Smooth muscle cell (in vitro differentiated cells): ENCODE results near the gene HIVEP3. TPM values are rescaled to one million over a fixed set of nuclear protein-coding genes. Genes with fewer than 3 reads are reported as not detected.

Experiments used
- DNase-seq: peaks from one replicate; lab custom pipeline; 2025; ENCODE audit not compliant: unreplicated experiment; lab: John Stamatoyannopoulos, UW
- H2AFZ ChIP-seq: fragments of 200-600 bp; sonication (generic); 2 replicates; pipeline ENCODE4 v1.6.0; 2016; ENCODE audit warnings: antibody characterized with exemption, low read depth, mild to moderate bottlenecking
- H3F3A ChIP-seq: fragments of 200-600 bp; sonication (generic); 2 replicates; pipeline ENCODE4 v1.6.0; 2017; ENCODE audit warnings: antibody characterized with exemption, low read depth
- H3K27ac ChIP-seq: fragments of 200-600 bp; sonication (generic); 2 replicates; pipeline ENCODE4 v1.5.1; 2016; ENCODE audit warnings: low read depth, mild to moderate bottlenecking
- H3K27me3 ChIP-seq: fragments of 200-600 bp; sonication (generic); 2 replicates; pipeline ENCODE4 v1.6.1; 2016; ENCODE audit warnings: low read depth, mild to moderate bottlenecking
- H3K36me3 ChIP-seq: fragments of 200-600 bp; sonication (generic); 2 replicates; pipeline ENCODE4 v1.5.1; 2016; ENCODE audit warnings: low read depth
- H3K4me1 ChIP-seq: fragments of 200-600 bp; sonication (generic); 2 replicates; pipeline ENCODE4 v1.5.1; 2016; ENCODE audit warnings: low read depth
- H3K4me2 ChIP-seq: fragments of 200-600 bp; sonication (generic); 2 replicates; pipeline ENCODE4 v1.6.0; 2016; ENCODE audit warnings: mild to moderate bottlenecking
- H3K4me3 ChIP-seq: fragments of 200-600 bp; sonication (generic); 2 replicates; pipeline ENCODE4 v1.5.1; 2016; ENCODE audit warnings: mild to moderate bottlenecking
- H3K79me2 ChIP-seq: fragments of 200-600 bp; sonication (generic); 2 replicates; pipeline ENCODE4 v1.6.0; 2016; ENCODE audit warnings: low read depth, mild to moderate bottlenecking
- H3K9ac ChIP-seq: fragments of 200-600 bp; sonication (generic); 2 replicates; pipeline ENCODE4 v1.6.0; 2016; ENCODE audit warnings: low read depth
- H3K9me3 ChIP-seq: fragments of 200-600 bp; sonication (generic); replicated peaks from 2 replicates; pipeline ENCODE4 v1.5.1; 2016; ENCODE audit warnings: low read depth
- H4K20me1 ChIP-seq: fragments of 200-600 bp; sonication (generic); 2 replicates; pipeline ENCODE4 v1.6.0; 2016; ENCODE audit warnings: low read depth
- WGBS: methylation state at CpG from one replicate; pipeline ENCODE4 v1.1.7; 2016; ENCODE audit warnings: low lambda C conversion rate; 5-methylcytosine and 5-hydroxymethylcytosine counted together
- polyA plus RNA-seq: library from polyadenylated mRNA; unstranded; fragments of >200 nt; fragmentation: Nextera tagmentation; extraction: Ambion mirVana; gene quantifications from 2 replicates; pipeline ENCODE4 v1.2.1, GENCODE V29; 2016
- total RNA-seq: library from RNA; depleted of rRNA; stranded (reverse); fragments of >200 nt; gene quantifications from 2 replicates; pipeline ENCODE4 v1.2.3, GENCODE V29; 2014
- TF ChIP-seq, protein P1 (sequence below): fragments of 200-600 bp; sonication (generic); IDR thresholded peaks from 2 replicates; pipeline ENCODE4 v1.5.1; 2017; ENCODE audit warnings: borderline replicate concordance, mild to moderate bottlenecking, antibody characterized with exemption; ENCODE audit not compliant: insufficient read depth, poor library complexity, severe bottlenecking

Gene HIVEP3
- total and polyA plus RNA-seq, 2 experiments from 2014 or later: 2.1 to 6.4 TPM

DNA sequence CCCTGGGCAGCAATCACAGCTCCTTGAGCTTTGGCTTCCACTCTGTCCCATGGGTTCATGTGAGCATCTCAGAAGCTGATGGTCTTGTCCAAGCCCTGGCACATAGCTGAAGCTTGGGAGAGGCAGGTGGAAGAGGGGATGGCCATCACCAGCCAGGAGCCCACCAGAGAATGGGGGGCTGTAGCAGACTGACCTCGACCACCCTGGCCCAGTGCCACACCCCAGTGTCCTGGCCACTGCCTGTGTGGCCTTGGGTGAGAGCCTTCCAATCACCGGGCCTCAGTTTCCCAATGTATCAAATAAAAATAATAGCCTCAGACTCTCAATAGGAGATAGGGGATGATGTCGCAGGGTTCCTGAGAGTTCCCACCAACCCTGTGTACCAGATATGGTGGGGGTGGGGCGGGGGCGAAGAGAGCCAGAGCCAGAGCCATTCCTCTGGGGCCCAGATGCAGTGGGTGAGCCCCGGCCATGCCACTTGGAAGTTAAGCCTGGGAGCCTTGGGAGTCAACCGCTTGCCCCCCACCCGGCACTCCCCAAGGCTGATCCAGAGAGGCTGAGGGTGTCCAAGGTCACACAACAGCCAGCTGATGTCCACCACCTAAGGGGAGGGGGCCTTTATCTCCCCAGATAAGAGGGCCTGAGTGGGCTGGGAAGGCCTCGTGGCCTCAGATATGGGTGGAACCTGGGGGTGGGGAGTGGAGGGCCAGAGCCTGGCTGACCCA, 424.9 kb downstream of the HIVEP3 start:
- no peak for DNase-seq
- 90% methylated on average over 9 of the region's 9 CpGs for WGBS
- H3F3A ChIP-seq: peaks cover 7% of the 10 kb centered on the region
- H3K4me3 ChIP-seq: no peak overlapping the region
- H3K4me1 ChIP-seq: peaks cover 18% of the 10 kb centered on the region
- no peaks in the 10 kb centered on the region for H3K9me3 ChIP-seq
- H3K4me2 ChIP-seq: no peak overlapping the region
- H3K27me3 ChIP-seq: no peaks in the 10 kb centered on the region
- TF ChIP-seq, protein P1, sequence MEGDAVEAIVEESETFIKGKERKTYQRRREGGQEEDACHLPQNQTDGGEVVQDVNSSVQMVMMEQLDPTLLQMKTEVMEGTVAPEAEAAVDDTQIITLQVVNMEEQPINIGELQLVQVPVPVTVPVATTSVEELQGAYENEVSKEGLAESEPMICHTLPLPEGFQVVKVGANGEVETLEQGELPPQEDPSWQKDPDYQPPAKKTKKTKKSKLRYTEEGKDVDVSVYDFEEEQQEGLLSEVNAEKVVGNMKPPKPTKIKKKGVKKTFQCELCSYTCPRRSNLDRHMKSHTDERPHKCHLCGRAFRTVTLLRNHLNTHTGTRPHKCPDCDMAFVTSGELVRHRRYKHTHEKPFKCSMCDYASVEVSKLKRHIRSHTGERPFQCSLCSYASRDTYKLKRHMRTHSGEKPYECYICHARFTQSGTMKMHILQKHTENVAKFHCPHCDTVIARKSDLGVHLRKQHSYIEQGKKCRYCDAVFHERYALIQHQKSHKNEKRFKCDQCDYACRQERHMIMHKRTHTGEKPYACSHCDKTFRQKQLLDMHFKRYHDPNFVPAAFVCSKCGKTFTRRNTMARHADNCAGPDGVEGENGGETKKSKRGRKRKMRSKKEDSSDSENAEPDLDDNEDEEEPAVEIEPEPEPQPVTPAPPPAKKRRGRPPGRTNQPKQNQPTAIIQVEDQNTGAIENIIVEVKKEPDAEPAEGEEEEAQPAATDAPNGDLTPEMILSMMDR: no peak
- H3K36me3 ChIP-seq: no peaks in the 10 kb centered on the region
- H3K27ac ChIP-seq: peak overlapping the region; percentile 26
- H3K79me2 ChIP-seq: no peaks in the 10 kb centered on the region
- no peaks in the 10 kb centered on the region for H4K20me1 ChIP-seq
- no peak overlapping the region for H2AFZ ChIP-seq
- peak overlapping the region; percentile 58 for H3K9ac ChIP-seq

DNA sequence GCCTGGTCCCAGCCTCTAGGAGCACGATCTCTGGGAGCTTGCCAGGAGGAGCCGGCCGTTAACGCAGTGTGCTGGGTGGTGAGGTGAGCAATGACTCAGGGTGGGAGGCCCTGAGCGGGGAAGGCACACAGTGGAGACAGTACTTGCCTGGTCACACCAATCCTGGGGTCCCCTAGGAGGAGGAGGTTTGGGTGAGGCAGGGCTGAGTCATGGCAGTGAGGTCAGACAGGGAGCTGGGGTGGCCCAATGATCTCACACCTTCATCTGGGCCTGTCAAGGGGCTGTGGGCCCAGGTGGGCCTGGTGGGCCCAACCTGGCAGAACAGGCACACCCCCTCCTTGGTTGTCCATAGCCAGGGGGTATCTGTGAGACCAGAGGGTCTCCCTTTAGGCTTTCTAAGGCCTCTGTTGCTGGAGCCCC, 425.6 kb downstream of the HIVEP3 start:
- Histone ChIP-seq H3K27ac (peak overlapping the region; percentile 26), H3K36me3 (no peaks in the 10 kb centered on the region)
- 12% methylated on average over 5 of the region's 5 CpGs for WGBS

DNA sequence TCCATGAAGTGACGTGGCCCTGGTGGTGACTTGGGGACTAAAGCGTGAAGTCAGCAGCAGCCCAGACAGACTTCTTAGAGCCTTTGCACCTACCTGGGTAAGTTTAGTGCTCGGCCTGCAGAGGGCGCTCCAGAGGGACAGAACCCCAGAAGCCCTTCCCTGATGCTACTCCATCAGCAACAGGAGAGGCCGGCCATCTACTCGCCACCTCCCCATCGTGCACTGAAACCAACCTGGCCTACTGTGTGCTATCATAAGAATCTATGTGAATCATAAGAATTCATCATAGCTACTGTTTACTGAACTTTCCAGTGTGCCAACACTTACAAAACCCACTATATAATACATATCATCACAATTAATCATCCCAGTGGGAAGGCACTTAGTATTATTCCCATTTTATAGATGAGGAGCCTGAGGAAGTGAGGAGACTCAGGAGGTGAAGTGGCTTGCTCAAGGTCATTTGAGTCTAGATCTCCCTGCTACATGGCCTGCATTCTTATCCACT, 426.3 kb downstream of the HIVEP3 start:
- no peaks in the 10 kb centered on the region for H3K27me3 ChIP-seq
- H3K4me3 ChIP-seq: no peak overlapping the region
- no peaks in the 10 kb centered on the region for H4K20me1 ChIP-seq
- no peaks in the 10 kb centered on the region for H3K9me3 ChIP-seq
- no peak for DNase-seq
- H3K27ac ChIP-seq: no peak overlapping the region
- WGBS: 77% methylated on average over 6 of the region's 7 CpGs
- H3K9ac ChIP-seq: no peak overlapping the region
- peaks cover 7% of the 10 kb centered on the region for H3F3A ChIP-seq
- H3K4me1 ChIP-seq: peaks cover 32% of the 10 kb centered on the region
- no peak overlapping the region for H3K4me2 ChIP-seq
- H2AFZ ChIP-seq: no peak overlapping the region
- no peaks in the 10 kb centered on the region for H3K79me2 ChIP-seq
- H3K36me3 ChIP-seq: no peaks in the 10 kb centered on the region
- TF ChIP-seq, protein P1: peak; percentile 60

More for the DNA sequence above, 425.6 kb downstream of the HIVEP3 start:
- TF ChIP-seq, protein P1: no peak
- Histone ChIP-seq H3K4me2 (no peak overlapping the region), H3K9ac (peak overlapping the region; percentile 58), H3F3A (peaks cover 7% of the 10 kb centered on the region), H3K4me1 (peaks cover 24% of the 10 kb centered on the region), H2AFZ (no peak overlapping the region), H3K4me3 (no peak overlapping the region), H4K20me1 (no peaks in the 10 kb centered on the region), H3K27me3 (no peaks in the 10 kb centered on the region), H3K9me3 (no peaks in the 10 kb centered on the region), H3K79me2 (no peaks in the 10 kb centered on the region)
- DNase-seq: peak; percentile 28
